GM13977 (cell line): ENCODE results near the gene ZNF506.

Source experiments
- DNase-seq: peaks from one replicate; pipeline ENCODE4 v3.0.0; 2012; ENCODE audit warnings: low spot score
- in situ Hi-C: fragments of 300-500 bp; cut with MboI; formaldehyde crosslinking; loops from one replicate; pipeline ENCODE4 v1.12.0; 2022; ENCODE audit warnings: low sequenced_read_pairs, low pct_unique_long_range_greater_than_20kb, mixed read lengths, inconsistent platforms; ENCODE audit not compliant: unreplicated experiment
- TF ChIP-seq, protein P1 (sequence below): IDR thresholded peaks from 2 replicates; pipeline ENCODE4 v1.5.1; 2012; ENCODE audit warnings: mild to moderate bottlenecking, control low read depth; ENCODE audit not compliant: insufficient read depth; ENCODE audit errors: extremely low read depth, missing control alignments

Gene ZNF506

DNA sequence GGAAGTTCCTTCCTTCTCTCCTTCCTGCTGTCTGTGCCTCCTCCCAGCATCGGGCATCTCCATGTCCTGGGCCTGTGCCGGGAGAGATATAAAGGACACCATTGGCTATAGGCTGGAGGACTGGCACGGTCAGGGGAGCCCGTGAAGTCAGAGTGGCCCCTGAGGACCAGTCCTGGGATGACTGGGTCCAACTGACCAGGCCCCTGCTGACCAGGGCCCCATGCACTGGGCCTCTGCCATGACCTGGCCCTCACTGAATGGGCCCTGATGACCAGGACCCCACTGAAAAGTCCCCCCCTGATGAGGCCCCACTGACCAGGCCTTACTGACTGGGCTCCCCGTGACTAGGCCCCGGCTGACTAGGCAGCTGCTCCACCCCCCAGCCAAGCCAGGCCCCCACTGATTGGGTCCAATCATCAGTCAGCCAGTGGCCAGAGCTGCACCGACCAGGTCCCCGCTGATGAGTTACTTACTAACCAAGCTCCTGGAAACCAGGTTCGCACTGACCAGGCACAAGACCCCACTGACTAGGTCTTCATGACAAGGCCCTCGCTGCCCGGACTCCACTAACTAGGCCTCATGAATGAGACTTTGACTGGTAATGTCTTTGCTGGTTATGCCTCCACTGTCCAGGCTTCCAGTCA is 68.7 kb downstream of the ZNF506 start:
- DNase-seq, result no peak
- TF ChIP-seq, protein P1, sequence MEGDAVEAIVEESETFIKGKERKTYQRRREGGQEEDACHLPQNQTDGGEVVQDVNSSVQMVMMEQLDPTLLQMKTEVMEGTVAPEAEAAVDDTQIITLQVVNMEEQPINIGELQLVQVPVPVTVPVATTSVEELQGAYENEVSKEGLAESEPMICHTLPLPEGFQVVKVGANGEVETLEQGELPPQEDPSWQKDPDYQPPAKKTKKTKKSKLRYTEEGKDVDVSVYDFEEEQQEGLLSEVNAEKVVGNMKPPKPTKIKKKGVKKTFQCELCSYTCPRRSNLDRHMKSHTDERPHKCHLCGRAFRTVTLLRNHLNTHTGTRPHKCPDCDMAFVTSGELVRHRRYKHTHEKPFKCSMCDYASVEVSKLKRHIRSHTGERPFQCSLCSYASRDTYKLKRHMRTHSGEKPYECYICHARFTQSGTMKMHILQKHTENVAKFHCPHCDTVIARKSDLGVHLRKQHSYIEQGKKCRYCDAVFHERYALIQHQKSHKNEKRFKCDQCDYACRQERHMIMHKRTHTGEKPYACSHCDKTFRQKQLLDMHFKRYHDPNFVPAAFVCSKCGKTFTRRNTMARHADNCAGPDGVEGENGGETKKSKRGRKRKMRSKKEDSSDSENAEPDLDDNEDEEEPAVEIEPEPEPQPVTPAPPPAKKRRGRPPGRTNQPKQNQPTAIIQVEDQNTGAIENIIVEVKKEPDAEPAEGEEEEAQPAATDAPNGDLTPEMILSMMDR, result no peak
- in situ Hi-C loops, result no loop called here

DNA sequence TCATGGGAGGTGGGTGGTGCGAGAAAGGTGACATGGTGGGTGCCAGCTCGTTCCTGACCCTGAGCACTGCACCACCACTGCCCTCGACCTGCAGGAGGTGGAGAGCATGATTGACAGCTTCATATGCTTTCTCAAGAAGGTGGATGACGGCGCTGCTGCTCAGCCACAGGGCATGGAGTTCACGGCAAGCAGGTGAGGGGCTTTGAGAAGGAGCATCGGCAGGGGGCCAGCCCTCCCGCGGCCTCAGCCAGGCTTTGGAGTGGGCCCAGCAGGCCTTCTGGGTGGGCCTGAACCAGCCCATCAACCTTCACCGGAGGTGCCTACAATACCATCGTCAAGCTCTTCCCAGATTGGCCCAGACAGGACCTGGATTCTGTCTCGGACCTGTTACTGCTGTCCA is 69.7 kb downstream of the ZNF506 start:
- no peak for DNase-seq
- TF ChIP-seq, protein P1, result no peak
- in situ Hi-C loops, result no loop called here

DNA sequence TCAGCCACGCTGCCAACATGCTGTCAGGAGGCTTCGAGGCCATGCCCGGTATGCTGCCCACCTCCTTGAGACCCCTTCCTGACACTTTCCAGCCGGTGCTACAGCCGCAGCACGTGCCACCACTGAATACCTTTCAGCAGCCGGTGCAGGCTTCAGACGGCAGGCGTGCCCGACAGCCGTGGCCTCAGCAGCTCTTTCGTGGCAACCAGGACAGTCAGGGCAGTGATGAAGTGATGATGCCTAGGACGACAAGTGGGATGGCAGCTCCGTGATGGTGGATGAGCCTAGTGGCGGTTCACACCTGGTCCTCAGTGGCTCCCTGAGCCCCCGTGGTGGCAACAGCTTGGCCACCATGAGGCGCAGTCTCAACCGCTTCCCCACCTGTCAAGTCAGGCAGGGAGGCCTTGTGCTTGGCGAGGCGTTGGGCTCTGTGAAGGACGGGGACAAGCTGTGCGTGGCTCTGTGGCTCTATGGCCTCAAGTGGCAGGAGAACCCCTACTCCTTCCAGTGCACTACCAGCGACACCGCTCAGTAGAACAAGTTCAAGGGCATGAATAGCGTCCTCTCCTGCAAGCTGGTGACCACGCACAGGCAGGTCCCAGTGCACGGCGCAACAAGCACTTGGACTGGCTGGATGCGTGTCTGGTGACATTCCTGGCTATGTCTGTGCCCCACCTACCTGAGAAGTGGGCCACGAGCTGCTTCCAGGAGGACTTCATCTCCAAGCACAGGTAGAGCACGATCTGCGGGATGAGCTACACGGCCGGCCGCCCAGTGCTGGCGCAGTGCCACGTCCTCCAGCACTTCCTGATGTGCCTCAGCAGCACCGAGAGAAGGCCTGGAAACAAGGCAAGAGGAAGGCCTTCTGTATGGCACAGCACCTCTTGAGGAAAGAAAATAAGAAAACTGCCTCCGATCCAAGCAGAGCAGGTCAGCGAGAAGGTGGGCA is 70.4 kb downstream of the ZNF506 start:
- no peak for DNase-seq
- TF ChIP-seq, protein P1, result no peak
- in situ Hi-C loops, result no loop called here

DNA sequence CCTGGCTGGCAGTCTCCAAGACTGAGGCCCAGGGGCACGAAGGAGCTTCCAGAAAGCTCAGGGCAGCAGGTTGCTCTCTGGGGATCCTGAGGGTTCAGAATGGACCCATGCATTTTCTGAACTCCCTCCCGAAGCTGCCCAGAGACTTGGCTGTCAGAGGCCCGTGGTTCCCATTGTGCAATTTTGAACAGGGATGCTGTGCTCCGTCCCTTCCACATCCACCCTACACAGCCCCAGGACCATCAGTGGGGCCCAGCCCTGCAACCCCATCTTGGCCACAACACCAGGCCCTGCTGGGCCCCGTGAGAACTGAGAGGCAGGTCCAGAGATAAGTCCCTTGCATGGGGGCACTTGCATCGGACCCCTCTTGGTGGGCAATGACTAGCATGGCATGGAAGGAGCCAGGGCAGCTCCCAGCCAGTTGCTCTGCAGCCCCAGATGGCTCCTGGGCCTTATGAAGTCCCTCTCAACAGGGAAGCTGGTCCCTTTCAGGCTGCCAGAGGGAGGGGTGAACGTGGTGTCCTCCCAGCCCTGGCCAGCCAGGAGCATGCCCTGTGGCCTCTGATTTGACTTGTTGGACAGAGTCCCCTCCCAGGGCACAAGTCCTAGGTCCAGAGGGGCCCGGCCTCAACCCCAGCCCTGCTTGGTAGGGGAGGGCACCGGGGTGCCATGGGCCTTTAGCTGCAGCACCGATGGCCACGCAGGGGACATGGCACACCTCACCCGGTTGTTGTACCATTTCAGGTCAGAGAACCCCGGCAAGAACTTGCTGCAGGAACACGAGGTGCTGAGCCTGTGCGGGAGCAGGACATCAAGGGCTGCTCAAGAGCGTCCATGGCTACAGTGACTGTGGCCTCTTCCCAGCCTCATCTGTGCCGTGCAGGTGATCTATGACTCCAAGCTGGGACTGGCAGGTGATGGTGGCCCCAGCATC is 71.4 kb downstream of the ZNF506 start:
- TF ChIP-seq, protein P1, result no peak
- no peak for DNase-seq
- in situ Hi-C loops, result no loop called here

DNA sequence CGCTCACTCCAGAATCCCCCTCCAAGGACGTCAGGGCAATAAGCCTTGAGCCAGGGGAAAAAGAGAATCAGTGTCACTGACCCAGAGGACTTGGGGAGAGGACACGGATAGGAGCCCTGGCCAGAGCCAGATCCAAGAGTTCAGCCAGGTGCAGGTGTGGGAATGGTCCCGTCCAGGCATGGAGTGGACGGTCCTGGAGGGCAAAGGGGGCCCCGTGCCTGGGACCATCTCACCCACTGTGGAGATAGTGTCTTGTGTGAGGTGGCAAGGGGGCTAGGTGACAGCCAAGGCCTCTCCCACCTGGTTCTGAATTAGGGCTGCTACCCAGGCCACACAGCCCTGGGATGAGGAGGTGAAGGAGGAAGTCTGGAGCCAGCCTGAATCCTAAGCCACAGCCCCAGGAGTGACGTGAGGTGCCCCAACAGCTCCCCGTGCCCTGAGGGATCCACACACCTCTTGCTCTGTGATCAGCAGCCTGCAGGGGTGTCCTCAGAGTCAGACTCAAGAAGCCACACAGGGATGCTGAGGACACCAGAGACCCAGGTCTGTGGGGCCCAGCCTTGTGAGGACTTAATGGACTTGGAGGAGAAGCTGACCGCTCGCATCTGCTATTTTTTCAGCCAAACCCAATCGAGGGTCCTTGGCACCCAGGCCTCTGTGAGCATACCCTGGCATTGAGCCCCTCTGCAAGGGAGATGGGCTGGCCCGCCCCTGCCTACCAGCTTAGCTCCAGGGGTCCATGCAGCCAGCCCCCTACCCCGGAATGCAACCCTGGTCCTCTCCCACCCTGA is 72.2 kb downstream of the ZNF506 start:
- TF ChIP-seq, protein P1, result no peak
- no peak for DNase-seq
- in situ Hi-C loops, result no loop called here
